SK-N-SH (cell line): Measurements from ENCODE around the gene TBX20. TPM values are rescaled to one million over a fixed set of nuclear protein-coding genes. Genes with fewer than 3 reads are reported as not detected.
A peak's percentile ranks its signal among the peaks of the same experiment; 100 is the strongest.
"Not testable (repeated sequence)": the region's sequence is repeated elsewhere in the genome, so short reads cannot be mapped to it uniquely, and the experiment has no call there.

Experiments used
- CTCF ChIA-PET: fragments of 300-600, 350-600 bp; formaldehyde crosslinking; extraction: SDS; loops from one replicate; lab custom pipeline; 2021; lab: Yijun Ruan, JAX
- POLR2A ChIA-PET: fragments of 350-600 bp; sonication (Branson Sonifier 250); formaldehyde crosslinking; extraction: SDS; loops from one replicate; lab custom pipeline; 2020; ENCODE audit warnings: antibody characterized with exemption, inconsistent platforms; lab: Yijun Ruan, JAX
- DNase-seq: peaks from one replicate; pipeline ENCODE4 v3.0.0; 2012
- H2AFZ ChIP-seq: fragments of 200-600 bp; sonication (generic); 2 replicates; pipeline ENCODE4 v1.8.1; 2016; ENCODE audit warnings: antibody characterized with exemption, mild to moderate bottlenecking, low read depth
- H3F3A ChIP-seq: fragments of 200-600 bp; sonication (generic); replicated peaks from 2 replicates; pipeline ENCODE3; 2016; ENCODE audit warnings: antibody characterized with exemption, mild to moderate bottlenecking; ENCODE audit not compliant: insufficient read depth
- H3K27ac ChIP-seq, 2 experiments: fragments of 200-500 bp in 1 of 2; fragments of 200-600 bp in 1 of 2; sonication (Bioruptor generic) in 1 of 2; sonication (generic), shearing (Covaris generic) in 1 of 2; 2 replicates each; pipeline versions ENCODE4 v1.5.1 to v1.6.1; 2014 to 2016; ENCODE audit warnings: low read depth in 2 of 2, inconsistent platforms in 1 of 2, low read length in 1 of 2, mild to moderate bottlenecking in 1 of 2, mixed read lengths in 1 of 2
- H3K27me3 ChIP-seq: fragments of 200-600 bp; sonication (generic), shearing (Covaris generic); 2 replicates; pipeline ENCODE4 v1.6.1; 2016; ENCODE audit warnings: mixed run types; ENCODE audit not compliant: insufficient read depth
- H3K36me3 ChIP-seq, 2 experiments: fragments of 200-500 bp in 1 of 2; fragments of 200-600 bp in 1 of 2; sonication (Bioruptor generic) in 1 of 2; sonication (generic) in 1 of 2; replicated peaks in 1 of 2; 2 replicates each; pipeline versions ENCODE3 to v1.5.1; 2014 to 2016; ENCODE audit warnings: low read length in 1 of 2, mild to moderate bottlenecking in 1 of 2; ENCODE audit not compliant: insufficient read depth in 2 of 2, control insufficient read depth in 1 of 2
- H3K4me1 ChIP-seq, 2 experiments: fragments of 200-500 bp in 1 of 2; fragments of 200-600 bp in 1 of 2; sonication (Bioruptor generic) in 1 of 2; sonication (generic), shearing (Covaris generic) in 1 of 2; 2 replicates each; pipeline versions ENCODE4 v1.5.1 to v1.6.1; 2014 to 2016; ENCODE audit warnings: low read depth in 1 of 2, low read length in 1 of 2, mixed run types in 1 of 2; ENCODE audit not compliant: insufficient read depth in 2 of 2, control insufficient read depth in 1 of 2
- H3K4me2 ChIP-seq: fragments of 200-600 bp; sonication (generic), shearing (Covaris generic); 2 replicates; pipeline ENCODE4 v1.6.1; 2017; ENCODE audit warnings: mixed run types
- H3K4me3 ChIP-seq, 2 experiments: fragments of 200-500 bp in 1 of 2; fragments of 200-600 bp in 1 of 2; sonication (Bioruptor generic) in 1 of 2; sonication (generic), shearing (Covaris generic) in 1 of 2; 2 replicates each; pipeline versions ENCODE4 v1.5.1 to v1.8.1; 2014 to 2016; ENCODE audit warnings: low read depth in 2 of 2, inconsistent platforms in 1 of 2, low read length in 1 of 2, mild to moderate bottlenecking in 1 of 2, mixed read lengths in 1 of 2, moderate library complexity in 1 of 2
- H3K79me2 ChIP-seq: fragments of 200-600 bp; sonication (generic); 2 replicates; pipeline ENCODE4 v1.8.1; 2017; ENCODE audit warnings: mild to moderate bottlenecking; ENCODE audit not compliant: insufficient read depth
- H3K9ac ChIP-seq: fragments of 200-600 bp; sonication (generic); 2 replicates; pipeline ENCODE4 v1.6.1; 2017; ENCODE audit warnings: mixed run types
- H3K9me2 ChIP-seq: fragments of 200-600 bp; sonication (generic); 2 replicates; pipeline ENCODE4 v1.6.1; 2017; ENCODE audit warnings: mixed run types
- H3K9me3 ChIP-seq: fragments of 200-600 bp; sonication (generic); 2 replicates; pipeline ENCODE4 v1.6.1; 2017; ENCODE audit warnings: mixed run types, mild to moderate bottlenecking, moderate library complexity
- H4K20me1 ChIP-seq: fragments of 200-600 bp; sonication (generic); 2 replicates; pipeline ENCODE4 v1.6.1; 2017; ENCODE audit warnings: mild to moderate bottlenecking, mixed run types; ENCODE audit not compliant: insufficient read depth
- CHD2 ChIP-seq: fragments of 150-350 bp; IDR thresholded peaks from 2 replicates; pipeline ENCODE4 v1.6.1; 2018; ENCODE audit warnings: low read length; ENCODE audit not compliant: partially characterized antibody
- EP300 ChIP-seq, 2 experiments: IDR thresholded peaks; 2 replicates each; pipeline versions ENCODE4 v1.4.0 to v1.6.1; 2012; ENCODE audit warnings: borderline replicate concordance in 1 of 2, low read depth in 1 of 2, low read length in 1 of 2
- JUND ChIP-seq: IDR thresholded peaks from 2 replicates; pipeline ENCODE4 v1.4.0; 2012
- MAX ChIP-seq: IDR thresholded peaks from 2 replicates; pipeline ENCODE4 v1.4.0; 2012; ENCODE audit warnings: low read depth
- NFIC ChIP-seq: IDR thresholded peaks from 2 replicates; pipeline ENCODE4 v1.4.0; 2012; ENCODE audit warnings: borderline replicate concordance
- RCOR1 ChIP-seq: fragments of 150-350 bp; IDR thresholded peaks from 2 replicates; pipeline ENCODE4 v1.6.1; 2017; ENCODE audit warnings: antibody characterized with exemption, low read length
- RFX5 ChIP-seq: IDR thresholded peaks from 2 replicates; pipeline ENCODE4 v1.6.1; 2012; ENCODE audit warnings: mild to moderate bottlenecking, improper control_type of control experiment, low read length
- SIN3A ChIP-seq: IDR thresholded peaks from 2 replicates; pipeline ENCODE4 v1.6.1; 2012; ENCODE audit warnings: low read depth, mild to moderate bottlenecking, low read length, moderate library complexity, borderline replicate concordance
- TAF1 ChIP-seq: IDR thresholded peaks from 2 replicates; pipeline ENCODE4 v1.6.1; 2012; ENCODE audit warnings: low read depth, mild to moderate bottlenecking, low read length, moderate library complexity, borderline replicate concordance
- TEAD4 ChIP-seq: IDR thresholded peaks from 2 replicates; pipeline ENCODE4 v1.4.0; 2012; ENCODE audit warnings: mild to moderate bottlenecking, borderline replicate concordance; ENCODE audit not compliant: insufficient read depth
- YY1 ChIP-seq: IDR thresholded peaks from 2 replicates; pipeline ENCODE4 v1.4.0; 2012; ENCODE audit warnings: low read depth, mild to moderate bottlenecking
- WGBS: methylation state at CpG from one replicate; pipeline ENCODE4 v1.1.6; 2017; ENCODE audit warnings: low lambda C conversion rate; 5-methylcytosine and 5-hydroxymethylcytosine counted together
- polyA plus RNA-seq, 3 experiments: library from polyadenylated mRNA; depleted of rRNA; stranded (reverse); fragments of >200 nt; gene quantifications; 2 replicates each; pipeline ENCODE4 v1.2.3, GENCODE V29; 2012
- TF ChIP-seq, protein P1 (sequence below): IDR thresholded peaks from 2 replicates; pipeline ENCODE4 v1.4.0; 2012; ENCODE audit warnings: low read depth, borderline replicate concordance
- TF ChIP-seq, protein P2 (sequence below): fragments of 150-350 bp; IDR thresholded peaks from 2 replicates; pipeline ENCODE4 v1.6.1; 2017; ENCODE audit warnings: antibody characterized with exemption, low read length, low read depth, borderline replicate concordance
- TF ChIP-seq, protein P3 (sequence below): IDR thresholded peaks from 2 replicates; pipeline ENCODE4 v1.6.1; 2012; ENCODE audit warnings: mild to moderate bottlenecking, low read depth, low read length, moderate library complexity

TBX20 gene
- polyA plus RNA-seq, 1 of the 3 experiments (the other 2 are of a cell fraction), result 1.0 TPM

DNA sequence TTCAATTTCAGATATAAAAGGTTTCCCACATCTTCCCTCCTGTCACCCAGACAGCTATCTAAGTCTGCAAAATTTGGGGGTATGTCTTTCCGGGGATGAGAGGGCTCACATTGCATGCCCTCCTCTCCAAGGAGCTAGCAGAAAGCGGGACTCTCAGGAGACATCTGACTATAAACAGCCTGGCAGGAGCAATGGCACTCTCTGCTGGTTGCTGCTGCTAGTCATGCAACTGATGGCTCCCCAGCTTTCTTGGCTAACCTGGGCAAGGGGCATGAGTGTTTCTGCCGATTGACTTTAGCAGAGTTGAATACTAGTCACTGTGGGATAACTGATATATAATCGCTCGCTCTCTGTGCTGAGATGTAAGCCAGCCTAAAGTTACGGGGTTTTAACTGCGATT lies 12.0 kb downstream of the TBX20 start (continued):
- TF ChIP-seq MAX, result no peak
- no peak for TF ChIP-seq YY1
- TF ChIP-seq SIN3A, result no peak
- TF ChIP-seq NFIC, result no peak
- TF ChIP-seq TEAD4, result no peak

DNA sequence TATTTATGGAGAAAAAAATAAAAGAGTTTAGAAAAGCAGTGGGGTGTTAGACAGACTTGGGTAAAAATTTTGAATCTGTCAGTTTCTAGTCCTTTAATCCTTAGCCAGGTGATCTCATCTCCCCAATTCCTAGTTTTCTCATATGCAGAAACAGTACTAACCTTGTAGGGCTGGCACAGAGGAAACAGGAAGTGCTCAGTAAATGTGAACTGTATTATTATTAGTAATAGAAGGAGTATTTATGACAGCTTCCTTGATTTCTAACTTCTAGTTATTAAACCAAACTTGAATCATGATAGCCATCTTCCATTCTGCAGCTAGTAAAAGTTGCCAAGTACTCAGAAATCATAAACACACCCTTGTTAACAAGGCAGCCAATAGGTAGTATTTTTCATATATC lies 12.5 kb downstream of the TBX20 start:
- Histone ChIP-seq H3K36me3 (peaks cover 43 to 53% of the 10 kb centered on the region in 2 experiments), H3K9me3 (no peaks in the 10 kb centered on the region), H3F3A (no peaks in the 10 kb centered on the region), H3K79me2 (peaks cover 6% of the 10 kb centered on the region; the same call in 1 of the 2 replicates), H3K4me3 (no peak overlapping the region), H3K9ac (no peak overlapping the region), H3K27ac (peak overlapping the region in 1 of 2 experiments; percentile 41; a peak in 2 of 4 replicates), H3K9me2 (no peaks in the 10 kb centered on the region), H2AFZ (0 out of 2 replicates have a peak overlapping the region, but pooled peaks have one; percentile 28), H3K27me3 (no peaks in the 10 kb centered on the region), H4K20me1 (no peaks in the 10 kb centered on the region), H3K4me1 (peaks cover 8 to 9% of the 10 kb centered on the region in 2 experiments; a peak in 3 of 4 replicates), H3K4me2 (no peak overlapping the region)
- no peak for DNase-seq
- ChIA-PET POLR2A (no interaction called here), CTCF (interaction anchor here (0.7 to 1.1 kb wide), 6 partner anchors 9 to 279 kb away, joined by 3 to 4 read pairs (median 3); no protein-coding TSS in a partner anchor)
- no peak for TF ChIP-seq RFX5
- no peak for TF ChIP-seq EP300 (IDR thresholded peaks at IDR 0.05; ENCODE audit: borderline replicate concordance in 1 of 2, low read depth in 1 of 2, low read length in 1 of 2)
- TF ChIP-seq RCOR1, result no peak
- no peak for TF ChIP-seq MAX
- no peak for TF ChIP-seq CHD2
- TF ChIP-seq JUND, result no peak
- TF ChIP-seq, protein P1, sequence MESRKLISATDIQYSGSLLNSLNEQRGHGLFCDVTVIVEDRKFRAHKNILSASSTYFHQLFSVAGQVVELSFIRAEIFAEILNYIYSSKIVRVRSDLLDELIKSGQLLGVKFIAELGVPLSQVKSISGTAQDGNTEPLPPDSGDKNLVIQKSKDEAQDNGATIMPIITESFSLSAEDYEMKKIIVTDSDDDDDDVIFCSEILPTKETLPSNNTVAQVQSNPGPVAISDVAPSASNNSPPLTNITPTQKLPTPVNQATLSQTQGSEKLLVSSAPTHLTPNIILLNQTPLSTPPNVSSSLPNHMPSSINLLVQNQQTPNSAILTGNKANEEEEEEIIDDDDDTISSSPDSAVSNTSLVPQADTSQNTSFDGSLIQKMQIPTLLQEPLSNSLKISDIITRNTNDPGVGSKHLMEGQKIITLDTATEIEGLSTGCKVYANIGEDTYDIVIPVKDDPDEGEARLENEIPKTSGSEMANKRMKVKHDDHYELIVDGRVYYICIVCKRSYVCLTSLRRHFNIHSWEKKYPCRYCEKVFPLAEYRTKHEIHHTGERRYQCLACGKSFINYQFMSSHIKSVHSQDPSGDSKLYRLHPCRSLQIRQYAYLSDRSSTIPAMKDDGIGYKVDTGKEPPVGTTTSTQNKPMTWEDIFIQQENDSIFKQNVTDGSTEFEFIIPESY, result no peak
- TF ChIP-seq, protein P2, sequence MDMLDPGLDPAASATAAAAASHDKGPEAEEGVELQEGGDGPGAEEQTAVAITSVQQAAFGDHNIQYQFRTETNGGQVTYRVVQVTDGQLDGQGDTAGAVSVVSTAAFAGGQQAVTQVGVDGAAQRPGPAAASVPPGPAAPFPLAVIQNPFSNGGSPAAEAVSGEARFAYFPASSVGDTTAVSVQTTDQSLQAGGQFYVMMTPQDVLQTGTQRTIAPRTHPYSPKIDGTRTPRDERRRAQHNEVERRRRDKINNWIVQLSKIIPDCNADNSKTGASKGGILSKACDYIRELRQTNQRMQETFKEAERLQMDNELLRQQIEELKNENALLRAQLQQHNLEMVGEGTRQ, result no peak
- TF ChIP-seq, protein P3, sequence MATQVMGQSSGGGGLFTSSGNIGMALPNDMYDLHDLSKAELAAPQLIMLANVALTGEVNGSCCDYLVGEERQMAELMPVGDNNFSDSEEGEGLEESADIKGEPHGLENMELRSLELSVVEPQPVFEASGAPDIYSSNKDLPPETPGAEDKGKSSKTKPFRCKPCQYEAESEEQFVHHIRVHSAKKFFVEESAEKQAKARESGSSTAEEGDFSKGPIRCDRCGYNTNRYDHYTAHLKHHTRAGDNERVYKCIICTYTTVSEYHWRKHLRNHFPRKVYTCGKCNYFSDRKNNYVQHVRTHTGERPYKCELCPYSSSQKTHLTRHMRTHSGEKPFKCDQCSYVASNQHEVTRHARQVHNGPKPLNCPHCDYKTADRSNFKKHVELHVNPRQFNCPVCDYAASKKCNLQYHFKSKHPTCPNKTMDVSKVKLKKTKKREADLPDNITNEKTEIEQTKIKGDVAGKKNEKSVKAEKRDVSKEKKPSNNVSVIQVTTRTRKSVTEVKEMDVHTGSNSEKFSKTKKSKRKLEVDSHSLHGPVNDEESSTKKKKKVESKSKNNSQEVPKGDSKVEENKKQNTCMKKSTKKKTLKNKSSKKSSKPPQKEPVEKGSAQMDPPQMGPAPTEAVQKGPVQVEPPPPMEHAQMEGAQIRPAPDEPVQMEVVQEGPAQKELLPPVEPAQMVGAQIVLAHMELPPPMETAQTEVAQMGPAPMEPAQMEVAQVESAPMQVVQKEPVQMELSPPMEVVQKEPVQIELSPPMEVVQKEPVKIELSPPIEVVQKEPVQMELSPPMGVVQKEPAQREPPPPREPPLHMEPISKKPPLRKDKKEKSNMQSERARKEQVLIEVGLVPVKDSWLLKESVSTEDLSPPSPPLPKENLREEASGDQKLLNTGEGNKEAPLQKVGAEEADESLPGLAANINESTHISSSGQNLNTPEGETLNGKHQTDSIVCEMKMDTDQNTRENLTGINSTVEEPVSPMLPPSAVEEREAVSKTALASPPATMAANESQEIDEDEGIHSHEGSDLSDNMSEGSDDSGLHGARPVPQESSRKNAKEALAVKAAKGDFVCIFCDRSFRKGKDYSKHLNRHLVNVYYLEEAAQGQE, result no peak
- TF ChIP-seq TAF1, result no peak

- 64% methylated on average over 2 of the region's 2 CpGs for WGBS
- not testable (repeated sequence) for H3F3A ChIP-seq
Observed at GRCh38 chr7:35241008-35241407, 12.9 kb downstream of the TBX20 start.

More at GRCh38 chr7:35241008-35241407, 12.9 kb downstream of the TBX20 start:
- H2AFZ ChIP-seq, H3K27ac ChIP-seq, H3K9ac ChIP-seq, H3K79me2 ChIP-seq, H3K9me3 ChIP-seq, H3K9me2 ChIP-seq, DNase-seq, H4K20me1 ChIP-seq, H3K4me3 ChIP-seq, H3K4me2 ChIP-seq, H3K4me1 ChIP-seq, POLR2A ChIA-PET, H3K27me3 ChIP-seq: not testable (repeated sequence)
- H3K36me3 ChIP-seq, result peaks cover 44 to 49% of the 10 kb centered on the region in 2 experiments
- CTCF ChIA-PET, result interaction anchor here (0.8 kb wide), 1 partner anchor 130 kb away, joined by 3 read pairs; no protein-coding TSS in a partner anchor
